IMR-90 (cell line): ENCODE measurements around the gene PHF19. TPM values are rescaled to one million over a fixed set of nuclear protein-coding genes. Genes with fewer than 3 reads are reported as not detected.

Experiments used
- ATAC-seq: fragments of 200-7000 bp; cut with Tn5 transposase; 2 replicates; pipeline ENCODE4 v1.9.1; 2020; ENCODE audit warnings: low read depth, mild to moderate bottlenecking, moderate library complexity
- BruUV-seq: library from RNA; stranded (reverse); fragments of 400-500 nt; replicated peaks from 2 replicates; lab custom pipeline; 2021; lab: Mats Ljungman, UMichigan
- CTCF ChIA-PET: fragments of 300-600 bp; formaldehyde crosslinking; extraction: SDS; loops from one replicate; lab custom pipeline; 2021; ENCODE audit warnings: antibody characterized with exemption; lab: Yijun Ruan, JAX
- POLR2A ChIA-PET: fragments of 300-600 bp; sonication (Branson Sonifier 250); formaldehyde crosslinking; loops from one replicate; lab custom pipeline; 2022; ENCODE audit warnings: antibody characterized with exemption; ENCODE audit not compliant: unreplicated experiment; lab: Charles Lee
- DNase-seq: peaks from one replicate; pipeline ENCODE4 v3.0.0; 2013
- H2AFZ ChIP-seq: replicated peaks from 2 replicates; pipeline ENCODE3; 2013; ENCODE audit warnings: low read length, mild to moderate bottlenecking; ENCODE audit not compliant: poor library complexity
- H2AK5ac ChIP-seq: 2 replicates; pipeline ENCODE4 v1.6.1; 2013; ENCODE audit warnings: low read depth, low read length, inconsistent platforms
- H2AK9ac ChIP-seq: replicated peaks from 2 replicates; pipeline ENCODE3; 2013; ENCODE audit warnings: mild to moderate bottlenecking, low read depth, low read length, moderate library complexity; ENCODE audit not compliant: poor library complexity
- H2BK120ac ChIP-seq: 2 replicates; pipeline ENCODE4 v1.6.1; 2013; ENCODE audit warnings: low read depth, low read length, inconsistent platforms
- H2BK15ac ChIP-seq: 3 replicates; pipeline ENCODE4 v1.6.1; 2013; ENCODE audit warnings: low read depth, low read length, inconsistent platforms
- H2BK20ac ChIP-seq: 2 replicates; pipeline ENCODE4 v1.6.1; 2013; ENCODE audit warnings: low read depth, mild to moderate bottlenecking, inconsistent platforms, low read length, moderate library complexity
- H2BK5ac ChIP-seq: 2 replicates; pipeline ENCODE4 v1.6.1; 2013; ENCODE audit warnings: mild to moderate bottlenecking, low read depth, low read length, inconsistent platforms; ENCODE audit not compliant: poor library complexity, severe bottlenecking
- H3K14ac ChIP-seq: replicated peaks from 2 replicates; pipeline ENCODE4 v1.6.1; 2013; ENCODE audit warnings: low read depth, low read length, inconsistent platforms
- H3K18ac ChIP-seq: 2 replicates; pipeline ENCODE4 v1.6.1; 2013; ENCODE audit warnings: low read depth, low read length, control low read depth
- H3K23ac ChIP-seq: 2 replicates; pipeline ENCODE4 v1.6.1; 2013; ENCODE audit warnings: low read depth, low read length, inconsistent platforms
- H3K27ac ChIP-seq: 2 replicates; pipeline ENCODE4 v1.5.1; 2013; ENCODE audit warnings: mild to moderate bottlenecking, control low read depth, low read length; ENCODE audit not compliant: insufficient read depth
- H3K27me3 ChIP-seq: 2 replicates; pipeline ENCODE4 v1.6.1; 2013; ENCODE audit warnings: low read length; ENCODE audit not compliant: control insufficient read depth, insufficient read depth
- H3K36me3 ChIP-seq: 2 replicates; pipeline ENCODE4 v1.6.1; 2013; ENCODE audit warnings: low read length, mixed read lengths; ENCODE audit not compliant: control insufficient read depth, insufficient read depth
- H3K4ac ChIP-seq: 2 replicates; pipeline ENCODE4 v1.6.1; 2013; ENCODE audit warnings: low read depth, low read length, inconsistent platforms
- H3K4me1 ChIP-seq: 2 replicates; pipeline ENCODE4 v1.6.1; 2013; ENCODE audit warnings: low read length, mixed read lengths; ENCODE audit not compliant: control insufficient read depth, insufficient read depth
- H3K4me2 ChIP-seq: 2 replicates; pipeline ENCODE4 v1.6.1; 2013; ENCODE audit warnings: low read depth, mild to moderate bottlenecking, control low read depth, low read length, moderate library complexity
- H3K4me3 ChIP-seq: 2 replicates; pipeline ENCODE4 v1.5.1; 2013; ENCODE audit warnings: low read depth, mild to moderate bottlenecking, control low read depth, low read length, moderate library complexity; ENCODE audit not compliant: insufficient read depth
- H3K56ac ChIP-seq: 2 replicates; pipeline ENCODE4 v1.6.1; 2013; ENCODE audit warnings: low read length, inconsistent platforms; ENCODE audit not compliant: insufficient read depth; ENCODE audit errors: extremely low read depth
- H3K79me1 ChIP-seq, 2 experiments: 2 replicates each; pipeline ENCODE4 v1.6.1; 2013; ENCODE audit warnings: low read length in 2 of 2, inconsistent platforms in 1 of 2, low read depth in 1 of 2
- H3K9ac ChIP-seq: 2 replicates; pipeline ENCODE4 v1.6.1; 2013; ENCODE audit warnings: low read depth, low read length, control low read depth
- H3K9me1 ChIP-seq: 2 replicates; pipeline ENCODE4 v1.6.1; 2013; ENCODE audit warnings: low read length, inconsistent platforms; ENCODE audit not compliant: insufficient read depth
- H3K9me3 ChIP-seq: 2 replicates; pipeline ENCODE4 v1.6.1; 2013; ENCODE audit warnings: low read length; ENCODE audit not compliant: control insufficient read depth, insufficient read depth
- H4K20me1 ChIP-seq: 2 replicates; pipeline ENCODE4 v1.6.1; 2013; ENCODE audit warnings: low read length, inconsistent platforms; ENCODE audit not compliant: insufficient read depth
- H4K5ac ChIP-seq: 2 replicates; pipeline ENCODE4 v1.6.1; 2013; ENCODE audit warnings: mild to moderate bottlenecking, low read depth, low read length, control low read depth
- H4K8ac ChIP-seq, 2 experiments: 2 replicates each; pipeline ENCODE4 v1.6.1; 2013; ENCODE audit warnings: low read depth in 2 of 2, low read length in 2 of 2, control low read depth in 1 of 2, inconsistent platforms in 1 of 2
- H4K91ac ChIP-seq: 2 replicates; pipeline ENCODE4 v1.6.1; 2013; ENCODE audit warnings: low read depth, low read length, inconsistent platforms; ENCODE audit not compliant: insufficient read depth
- BHLHE40 ChIP-seq: fragments of 150-350 bp; IDR thresholded peaks from 2 replicates; pipeline ENCODE4 v1.6.1; 2016; ENCODE audit warnings: mild to moderate bottlenecking, low read depth, low read length
- CEBPB ChIP-seq: IDR thresholded peaks from 2 replicates; pipeline ENCODE4 v1.6.1; 2012; ENCODE audit warnings: low read depth, low read length, improper control_type of control experiment
- ELK1 ChIP-seq: fragments of 150-350 bp; IDR thresholded peaks from 2 replicates; pipeline ENCODE4 v1.6.1; 2016; ENCODE audit warnings: low read depth, mild to moderate bottlenecking, low read length, moderate library complexity, borderline replicate concordance
- FOS ChIP-seq: fragments of 150-350 bp; IDR thresholded peaks from 2 replicates; pipeline ENCODE4 v1.6.1; 2016; ENCODE audit warnings: low read depth, low read length
- NFE2L2 ChIP-seq: fragments of 150-350 bp; IDR thresholded peaks from 2 replicates; pipeline ENCODE4 v1.6.1; 2016; ENCODE audit warnings: low read depth, mild to moderate bottlenecking, low read length
- POLR2A ChIP-seq: IDR thresholded peaks from 2 replicates; pipeline ENCODE4 v1.6.1; 2012; ENCODE audit warnings: mild to moderate bottlenecking, low read depth, low read length
- RCOR1 ChIP-seq: IDR thresholded peaks from 2 replicates; pipeline ENCODE4 v1.6.1; 2012; ENCODE audit warnings: mild to moderate bottlenecking, low read length, improper control_type of control experiment; ENCODE audit not compliant: insufficient replicate concordance
- RFX5 ChIP-seq: IDR thresholded peaks from 2 replicates; pipeline ENCODE4 v1.8.0; 2012; ENCODE audit warnings: low read depth, mild to moderate bottlenecking, low read length, moderate library complexity
- WGBS, 2 experiments: methylation state at CpG; one replicate each; pipeline versions ENCODE4 v1.1.5 to v1.1.7; 2013; ENCODE audit warnings: missing lambda C conversion rate in 2 of 2; ENCODE audit not compliant: insufficient read length in 1 of 2; ENCODE audit errors: extremely low coverage in 2 of 2; 5-methylcytosine and 5-hydroxymethylcytosine counted together
- dilution Hi-C: fragments of 300-500 bp; cut with HindIII; formaldehyde crosslinking; loops from one replicate; pipeline ENCODE4 v1.14.3; 2018; ENCODE audit warnings: low sequenced_read_pairs; ENCODE audit not compliant: unreplicated experiment
- in situ Hi-C: fragments of 300-500 bp; cut with MboI; formaldehyde crosslinking; loops from 3 replicates; pipeline ENCODE4 v1.14.3; 2019; ENCODE audit warnings: low sequenced_read_pairs, inconsistent platforms, mixed read lengths
- intact Hi-C: fragments of 100-400 bp; cut with micrococcal nuclease; formaldehyde crosslinking; loops from 2 replicates; pipeline ENCODE4 v1.10.0; 2022
- polyA plus RNA-seq, 3 experiments: library from polyadenylated mRNA; depleted of rRNA; stranded (reverse); fragments of >200 nt; gene quantifications; 2 replicates each; pipeline ENCODE4 v1.2.3, GENCODE V29; 2012; ENCODE audit warnings: low replicate concordance in 1 of 3
- total RNA-seq: library from RNA; depleted of rRNA; stranded (reverse); fragments of >200 nt; gene quantifications from 2 replicates; pipeline ENCODE4 v1.2.3, GENCODE V29; 2012

PHF19 gene
- total and polyA plus RNA-seq, 2 of the 4 experiments (the other 2 are of a cell fraction) = 37.6 to 55.6 TPM

- intact Hi-C loops = loop anchor here (5.0 kb wide), 1 partner anchor 194 kb away; the partner anchor contains the start of gene CNTRL
- CTCF ChIA-PET = no interaction called here
Measured at GRCh38 chr9:120878188-120879130, 1.5 kb upstream of the PHF19 start.

More at GRCh38 chr9:120878188-120879130, 1.5 kb upstream of the PHF19 start:
- Histone ChIP-seq H3K9me3 (no peaks in the 10 kb centered on the region), H3K9me1 (peaks cover 22% of the 10 kb centered on the region; the same call in 1 of the 2 replicates), H3K56ac (no peak overlapping the region), H3K4ac (peak overlapping the region; percentile 94), H2AK9ac (peak overlapping the region; percentile 92), H4K91ac (peak overlapping the region; percentile 17; the same call in 1 of the 2 replicates), H2BK120ac (0 out of 2 replicates have a peak overlapping the region, but pooled peaks have one; percentile 13), H3K14ac (no peak overlapping the region), H4K8ac (peak overlapping the region; percentile 77 to 97; a peak in 2 of 4 replicates), H3K36me3 (peaks cover 7% of the 10 kb centered on the region), H3K4me3 (no peak overlapping the region), H2AFZ (no peak overlapping the region), H3K27me3 (no peaks in the 10 kb centered on the region), H3K18ac (no peak overlapping the region), H3K9ac (no peak overlapping the region; the same call in 1 of the 2 replicates), H2BK15ac (no peak overlapping the region; the same call in 2 of the 3 replicates), H4K5ac (no peak overlapping the region), H3K4me1 (peaks cover 15% of the 10 kb centered on the region), H2BK20ac (no peak overlapping the region), H2BK5ac (no peak overlapping the region), H3K23ac (peak overlapping the region; percentile 94; the same call in 1 of the 2 replicates), H3K4me2 (no peak overlapping the region), H2AK5ac (peak overlapping the region; percentile 80), H3K27ac (no peak overlapping the region), H3K79me1 (peaks cover 19 to 38% of the 10 kb centered on the region in 2 experiments), H4K20me1 (no peaks in the 10 kb centered on the region)
- POLR2A ChIA-PET = no interaction called here
- BruUV-seq = no TSS peak
- TF ChIP-seq NFE2L2 (no peak), FOS (no peak), POLR2A (no peak), RCOR1 (no peak), ELK1 (no peak), RFX5 (no peak), BHLHE40 (no peak), CEBPB (no peak)
- dilution Hi-C loops (no loop called here), in situ Hi-C loops (no loop called here)
- ATAC-seq (no peak), DNase-seq (no peak)
- 100% methylated on average over 1 of the region's 8 CpGs; no CpG with 5 or more reads in 1 of the 2 experiments for WGBS, 2 experiments
